DOHH2 (cell line): Measurements from ENCODE around the gene SRXN1.

Experiments used
- H3F3A ChIP-seq: fragments of 200-600 bp; sonication (generic), shearing (Covaris generic); 2 replicates; pipeline ENCODE4 v1.6.0; 2016; ENCODE audit warnings: antibody characterized with exemption, mild to moderate bottlenecking; ENCODE audit not compliant: control insufficient read depth, insufficient read depth
- H3K27ac ChIP-seq: fragments of 200-600 bp; sonication (generic); 2 replicates; pipeline ENCODE4 v1.5.1; 2014; ENCODE audit warnings: low read depth, mild to moderate bottlenecking, low read length, moderate library complexity
- H3K27me3 ChIP-seq: fragments of 200-600 bp; sonication (generic); 2 replicates; pipeline ENCODE4 v1.6.1; 2014; ENCODE audit warnings: mild to moderate bottlenecking, low read length, mixed read lengths; ENCODE audit not compliant: control insufficient read depth
- H3K36me3 ChIP-seq: fragments of 200-600 bp; sonication (generic); 2 replicates; pipeline ENCODE4 v1.6.1; 2014; ENCODE audit warnings: mild to moderate bottlenecking, low read length, moderate library complexity, mixed read lengths; ENCODE audit not compliant: control insufficient read depth
- H3K4me1 ChIP-seq: fragments of 200-600 bp; sonication (generic); 2 replicates; pipeline ENCODE4 v1.6.1; 2014; ENCODE audit warnings: mild to moderate bottlenecking, low read length, mixed read lengths; ENCODE audit not compliant: control insufficient read depth
- H3K4me2 ChIP-seq: fragments of 200-600 bp; sonication (generic); 2 replicates; pipeline ENCODE4 v1.6.0; 2014; ENCODE audit warnings: mild to moderate bottlenecking, low read length, moderate library complexity
- H3K4me3 ChIP-seq: fragments of 200-600 bp; sonication (generic); 2 replicates; pipeline ENCODE4 v1.5.1; 2014; ENCODE audit warnings: mild to moderate bottlenecking, low read length, mixed read lengths
- H3K79me2 ChIP-seq: fragments of 200-600 bp; sonication (generic); 2 replicates; pipeline ENCODE4 v1.6.1; 2014; ENCODE audit warnings: mild to moderate bottlenecking, low read length, mixed read lengths; ENCODE audit not compliant: control insufficient read depth
- H3K9me2 ChIP-seq: fragments of 200-600 bp; sonication (generic); replicated peaks from 2 replicates; pipeline ENCODE4 v1.6.1; 2014; ENCODE audit warnings: mild to moderate bottlenecking, low read length, mixed read lengths; ENCODE audit not compliant: control insufficient read depth
- H3K9me3 ChIP-seq: fragments of 200-600 bp; sonication (generic); 2 replicates; pipeline ENCODE4 v1.6.1; 2014; ENCODE audit warnings: antibody characterized with exemption, low read length, mixed read lengths; ENCODE audit not compliant: control insufficient read depth, insufficient read depth
- H4K20me1 ChIP-seq: fragments of 200-600 bp; sonication (generic); 2 replicates; pipeline ENCODE4 v1.6.0; 2014; ENCODE audit warnings: low read depth, mild to moderate bottlenecking, antibody characterized with exemption, low read length, moderate library complexity; ENCODE audit not compliant: control insufficient read depth, insufficient read depth
- EZH2phosphoT487 ChIP-seq: fragments of 200-600 bp; sonication (generic); IDR thresholded peaks from 2 replicates; pipeline ENCODE4 v1.6.1; 2017; ENCODE audit warnings: borderline replicate concordance, mild to moderate bottlenecking, antibody characterized with exemption, low read length, moderate library complexity, mixed read lengths
- TF ChIP-seq, protein P1 (sequence below): fragments of 200-600 bp; sonication (generic); IDR thresholded peaks from one replicate; pipeline ENCODE4 v1.5.1; 2014; ENCODE audit warnings: antibody characterized with exemption, mild to moderate bottlenecking, low read depth, low read length; ENCODE audit not compliant: poor library complexity, severe bottlenecking

The SRXN1 gene

DNA sequence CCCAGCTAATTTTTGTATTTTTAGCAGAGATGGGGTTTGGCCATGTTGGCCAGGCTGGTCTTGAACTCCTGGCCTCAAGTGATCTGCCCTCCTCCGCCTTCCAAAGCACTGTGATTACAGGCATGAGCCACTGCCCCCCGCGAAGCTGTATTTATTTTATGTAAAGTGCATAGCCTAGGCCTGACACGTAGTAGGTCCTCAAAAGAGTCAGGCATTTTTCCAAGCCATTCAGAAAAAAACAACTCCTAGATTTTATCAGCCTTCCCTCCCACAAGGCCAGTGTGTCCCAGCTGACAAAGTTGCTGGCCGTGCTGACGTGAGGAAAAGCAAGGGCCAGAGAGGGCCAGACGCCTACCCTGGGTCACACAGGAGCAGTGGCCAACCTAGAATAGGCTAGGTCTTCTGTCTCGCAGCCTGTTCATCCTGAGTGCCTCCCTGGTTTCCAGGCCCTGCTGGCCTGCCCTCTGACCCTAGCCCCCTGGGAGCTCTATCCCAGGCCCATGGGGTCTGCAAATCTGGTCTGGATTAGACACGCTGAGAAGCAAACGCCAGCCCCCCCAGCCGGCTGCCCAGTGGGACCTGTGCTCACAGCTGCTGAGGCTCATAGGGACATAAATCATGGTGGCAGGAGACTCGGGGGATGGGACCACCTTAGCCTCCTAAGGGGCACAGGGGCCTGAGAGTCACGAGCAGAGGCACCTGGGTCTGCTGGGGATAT is 54.7 kb downstream of the SRXN1 start:
- H3K9me2 ChIP-seq: no peaks in the 10 kb centered on the region
- no peaks in the 10 kb centered on the region for H4K20me1 ChIP-seq
- no peaks in the 10 kb centered on the region for H3K4me1 ChIP-seq
- H3K36me3 ChIP-seq: no peaks in the 10 kb centered on the region
- no peak overlapping the region for H3K4me3 ChIP-seq
- H3K4me2 ChIP-seq: no peak overlapping the region
- no peaks in the 10 kb centered on the region for H3K27me3 ChIP-seq
- no peaks in the 10 kb centered on the region for H3K9me3 ChIP-seq
- no peaks in the 10 kb centered on the region for H3F3A ChIP-seq
- no peak overlapping the region for H3K27ac ChIP-seq
- TF ChIP-seq, protein P1, sequence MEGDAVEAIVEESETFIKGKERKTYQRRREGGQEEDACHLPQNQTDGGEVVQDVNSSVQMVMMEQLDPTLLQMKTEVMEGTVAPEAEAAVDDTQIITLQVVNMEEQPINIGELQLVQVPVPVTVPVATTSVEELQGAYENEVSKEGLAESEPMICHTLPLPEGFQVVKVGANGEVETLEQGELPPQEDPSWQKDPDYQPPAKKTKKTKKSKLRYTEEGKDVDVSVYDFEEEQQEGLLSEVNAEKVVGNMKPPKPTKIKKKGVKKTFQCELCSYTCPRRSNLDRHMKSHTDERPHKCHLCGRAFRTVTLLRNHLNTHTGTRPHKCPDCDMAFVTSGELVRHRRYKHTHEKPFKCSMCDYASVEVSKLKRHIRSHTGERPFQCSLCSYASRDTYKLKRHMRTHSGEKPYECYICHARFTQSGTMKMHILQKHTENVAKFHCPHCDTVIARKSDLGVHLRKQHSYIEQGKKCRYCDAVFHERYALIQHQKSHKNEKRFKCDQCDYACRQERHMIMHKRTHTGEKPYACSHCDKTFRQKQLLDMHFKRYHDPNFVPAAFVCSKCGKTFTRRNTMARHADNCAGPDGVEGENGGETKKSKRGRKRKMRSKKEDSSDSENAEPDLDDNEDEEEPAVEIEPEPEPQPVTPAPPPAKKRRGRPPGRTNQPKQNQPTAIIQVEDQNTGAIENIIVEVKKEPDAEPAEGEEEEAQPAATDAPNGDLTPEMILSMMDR: no peak
- no peak for TF ChIP-seq EZH2phosphoT487
- H3K79me2 ChIP-seq: no peaks in the 10 kb centered on the region

DNA sequence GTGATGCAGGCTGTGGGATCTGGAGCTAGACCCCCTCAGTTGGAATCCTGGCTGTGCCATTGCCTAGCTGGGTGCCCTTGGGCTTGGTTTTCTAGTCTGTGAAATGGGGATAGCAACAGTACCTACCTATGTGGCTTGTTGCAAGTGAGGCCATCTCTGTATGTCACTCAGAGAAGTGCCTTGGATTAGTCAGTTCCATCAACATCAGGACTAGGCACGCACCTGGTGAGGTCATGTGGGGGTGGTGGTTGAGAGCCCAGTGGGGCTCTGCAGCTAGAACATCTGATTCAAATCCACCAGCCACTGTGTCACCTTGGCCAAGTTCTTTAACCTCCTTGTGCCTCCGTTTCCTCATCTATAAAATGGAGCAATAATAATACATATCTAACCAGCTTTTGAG is 55.4 kb downstream of the SRXN1 start:
- TF ChIP-seq, protein P1: no peak
- no peak for TF ChIP-seq EZH2phosphoT487
- Histone ChIP-seq H3K9me3 (no peaks in the 10 kb centered on the region), H3K36me3 (no peaks in the 10 kb centered on the region), H3K9me2 (no peaks in the 10 kb centered on the region), H3K4me2 (no peak overlapping the region), H3K27me3 (no peaks in the 10 kb centered on the region), H3F3A (no peaks in the 10 kb centered on the region), H3K79me2 (no peaks in the 10 kb centered on the region), H3K4me1 (no peaks in the 10 kb centered on the region), H3K4me3 (no peak overlapping the region), H3K27ac (no peak overlapping the region), H4K20me1 (no peaks in the 10 kb centered on the region)
